SK-N-SH (cell line): ENCODE data around the gene ERAL1. TPM values are rescaled to one million over a fixed set of nuclear protein-coding genes. Genes with fewer than 3 reads are reported as not detected.

Experiments used
- CTCF ChIA-PET: fragments of 300-600, 350-600 bp; formaldehyde crosslinking; extraction: SDS; loops from one replicate; lab custom pipeline; 2021; lab: Yijun Ruan, JAX
- POLR2A ChIA-PET: fragments of 350-600 bp; sonication (Branson Sonifier 250); formaldehyde crosslinking; extraction: SDS; loops from one replicate; lab custom pipeline; 2020; ENCODE audit warnings: antibody characterized with exemption, inconsistent platforms; lab: Yijun Ruan, JAX
- DNase-seq: peaks from one replicate; pipeline ENCODE4 v3.0.0; 2012
- H2AFZ ChIP-seq: fragments of 200-600 bp; sonication (generic); 2 replicates; pipeline ENCODE4 v1.8.1; 2016; ENCODE audit warnings: antibody characterized with exemption, mild to moderate bottlenecking, low read depth
- H3F3A ChIP-seq: fragments of 200-600 bp; sonication (generic); replicated peaks from 2 replicates; pipeline ENCODE3; 2016; ENCODE audit warnings: antibody characterized with exemption, mild to moderate bottlenecking; ENCODE audit not compliant: insufficient read depth
- H3K27ac ChIP-seq, 2 experiments: fragments of 200-500 bp in 1 of 2; fragments of 200-600 bp in 1 of 2; sonication (Bioruptor generic) in 1 of 2; sonication (generic), shearing (Covaris generic) in 1 of 2; 2 replicates each; pipeline versions ENCODE4 v1.5.1 to v1.6.1; 2014 to 2016; ENCODE audit warnings: low read depth in 2 of 2, inconsistent platforms in 1 of 2, low read length in 1 of 2, mild to moderate bottlenecking in 1 of 2, mixed read lengths in 1 of 2
- H3K27me3 ChIP-seq: fragments of 200-600 bp; sonication (generic), shearing (Covaris generic); 2 replicates; pipeline ENCODE4 v1.6.1; 2016; ENCODE audit warnings: mixed run types; ENCODE audit not compliant: insufficient read depth
- H3K36me3 ChIP-seq, 2 experiments: fragments of 200-500 bp in 1 of 2; fragments of 200-600 bp in 1 of 2; sonication (Bioruptor generic) in 1 of 2; sonication (generic) in 1 of 2; replicated peaks in 1 of 2; 2 replicates each; pipeline versions ENCODE3 to v1.5.1; 2014 to 2016; ENCODE audit warnings: low read length in 1 of 2, mild to moderate bottlenecking in 1 of 2; ENCODE audit not compliant: insufficient read depth in 2 of 2, control insufficient read depth in 1 of 2
- H3K4me1 ChIP-seq, 2 experiments: fragments of 200-500 bp in 1 of 2; fragments of 200-600 bp in 1 of 2; sonication (Bioruptor generic) in 1 of 2; sonication (generic), shearing (Covaris generic) in 1 of 2; 2 replicates each; pipeline versions ENCODE4 v1.5.1 to v1.6.1; 2014 to 2016; ENCODE audit warnings: low read depth in 1 of 2, low read length in 1 of 2, mixed run types in 1 of 2; ENCODE audit not compliant: insufficient read depth in 2 of 2, control insufficient read depth in 1 of 2
- H3K4me2 ChIP-seq: fragments of 200-600 bp; sonication (generic), shearing (Covaris generic); 2 replicates; pipeline ENCODE4 v1.6.1; 2017; ENCODE audit warnings: mixed run types
- H3K4me3 ChIP-seq, 2 experiments: fragments of 200-500 bp in 1 of 2; fragments of 200-600 bp in 1 of 2; sonication (Bioruptor generic) in 1 of 2; sonication (generic), shearing (Covaris generic) in 1 of 2; 2 replicates each; pipeline versions ENCODE4 v1.5.1 to v1.8.1; 2014 to 2016; ENCODE audit warnings: low read depth in 2 of 2, inconsistent platforms in 1 of 2, low read length in 1 of 2, mild to moderate bottlenecking in 1 of 2, mixed read lengths in 1 of 2, moderate library complexity in 1 of 2
- H3K79me2 ChIP-seq: fragments of 200-600 bp; sonication (generic); 2 replicates; pipeline ENCODE4 v1.8.1; 2017; ENCODE audit warnings: mild to moderate bottlenecking; ENCODE audit not compliant: insufficient read depth
- H3K9ac ChIP-seq: fragments of 200-600 bp; sonication (generic); 2 replicates; pipeline ENCODE4 v1.6.1; 2017; ENCODE audit warnings: mixed run types
- H3K9me2 ChIP-seq: fragments of 200-600 bp; sonication (generic); 2 replicates; pipeline ENCODE4 v1.6.1; 2017; ENCODE audit warnings: mixed run types
- H3K9me3 ChIP-seq: fragments of 200-600 bp; sonication (generic); 2 replicates; pipeline ENCODE4 v1.6.1; 2017; ENCODE audit warnings: mixed run types, mild to moderate bottlenecking, moderate library complexity
- H4K20me1 ChIP-seq: fragments of 200-600 bp; sonication (generic); 2 replicates; pipeline ENCODE4 v1.6.1; 2017; ENCODE audit warnings: mild to moderate bottlenecking, mixed run types; ENCODE audit not compliant: insufficient read depth
- CHD2 ChIP-seq: fragments of 150-350 bp; IDR thresholded peaks from 2 replicates; pipeline ENCODE4 v1.6.1; 2018; ENCODE audit warnings: low read length; ENCODE audit not compliant: partially characterized antibody
- ELF1 ChIP-seq: IDR thresholded peaks from 2 replicates; pipeline ENCODE4 v1.4.0; 2012
- FOXM1 ChIP-seq: IDR thresholded peaks from 2 replicates; pipeline ENCODE4 v1.4.0; 2012; ENCODE audit warnings: low read depth, mild to moderate bottlenecking
- NFIC ChIP-seq: IDR thresholded peaks from 2 replicates; pipeline ENCODE4 v1.4.0; 2012; ENCODE audit warnings: borderline replicate concordance
- RCOR1 ChIP-seq: fragments of 150-350 bp; IDR thresholded peaks from 2 replicates; pipeline ENCODE4 v1.6.1; 2017; ENCODE audit warnings: antibody characterized with exemption, low read length
- SIN3A ChIP-seq: IDR thresholded peaks from 2 replicates; pipeline ENCODE4 v1.6.1; 2012; ENCODE audit warnings: low read depth, mild to moderate bottlenecking, low read length, moderate library complexity, borderline replicate concordance
- TAF1 ChIP-seq: IDR thresholded peaks from 2 replicates; pipeline ENCODE4 v1.6.1; 2012; ENCODE audit warnings: low read depth, mild to moderate bottlenecking, low read length, moderate library complexity, borderline replicate concordance
- TEAD4 ChIP-seq: IDR thresholded peaks from 2 replicates; pipeline ENCODE4 v1.4.0; 2012; ENCODE audit warnings: mild to moderate bottlenecking, borderline replicate concordance; ENCODE audit not compliant: insufficient read depth
- WGBS: methylation state at CpG from one replicate; pipeline ENCODE4 v1.1.6; 2017; ENCODE audit warnings: low lambda C conversion rate; 5-methylcytosine and 5-hydroxymethylcytosine counted together
- polyA plus RNA-seq, 3 experiments: library from polyadenylated mRNA; depleted of rRNA; stranded (reverse); fragments of >200 nt; gene quantifications; 2 replicates each; pipeline ENCODE4 v1.2.3, GENCODE V29; 2012
- TF ChIP-seq, protein P1 (sequence below): fragments of 200-600 bp; sonication (generic); IDR thresholded peaks from 2 replicates; pipeline ENCODE4 v1.6.1; 2017; ENCODE audit warnings: antibody characterized with exemption, mild to moderate bottlenecking, moderate library complexity
- TF ChIP-seq, protein P2 (sequence below): IDR thresholded peaks from 2 replicates; pipeline ENCODE4 v1.4.0; 2012; ENCODE audit warnings: low read depth
- TF ChIP-seq, protein P3 (sequence below): IDR thresholded peaks from 2 replicates; pipeline ENCODE4; 2012
- TF ChIP-seq, protein P4 (sequence below): IDR thresholded peaks from 2 replicates; pipeline ENCODE4 v1.6.1; 2012; ENCODE audit warnings: mild to moderate bottlenecking, low read depth, low read length, moderate library complexity

ERAL1 gene
- polyA plus RNA-seq, 1 of the 3 experiments (the other 2 are of a cell fraction), result 57.3 TPM

DNA sequence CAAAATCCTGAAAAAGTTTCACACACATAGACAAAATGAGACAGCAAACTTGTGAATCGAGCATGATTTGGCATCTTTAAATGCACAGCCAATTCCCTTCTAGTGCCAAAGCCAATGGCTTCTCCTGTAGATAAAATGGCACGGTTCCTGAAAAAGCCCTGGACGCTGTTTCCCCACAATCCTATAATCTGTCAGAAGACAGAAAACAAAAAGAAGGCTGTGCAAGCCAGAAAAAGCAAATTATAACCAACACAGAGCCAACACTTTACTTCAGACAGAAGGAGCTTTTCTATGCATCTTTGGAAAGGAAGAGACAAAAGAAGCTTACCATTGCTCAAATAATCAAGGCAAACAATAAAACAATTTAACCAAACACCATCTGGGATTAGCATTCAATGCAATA, 36.0 kb upstream of the ERAL1 start (continued):
- TF ChIP-seq, protein P1, sequence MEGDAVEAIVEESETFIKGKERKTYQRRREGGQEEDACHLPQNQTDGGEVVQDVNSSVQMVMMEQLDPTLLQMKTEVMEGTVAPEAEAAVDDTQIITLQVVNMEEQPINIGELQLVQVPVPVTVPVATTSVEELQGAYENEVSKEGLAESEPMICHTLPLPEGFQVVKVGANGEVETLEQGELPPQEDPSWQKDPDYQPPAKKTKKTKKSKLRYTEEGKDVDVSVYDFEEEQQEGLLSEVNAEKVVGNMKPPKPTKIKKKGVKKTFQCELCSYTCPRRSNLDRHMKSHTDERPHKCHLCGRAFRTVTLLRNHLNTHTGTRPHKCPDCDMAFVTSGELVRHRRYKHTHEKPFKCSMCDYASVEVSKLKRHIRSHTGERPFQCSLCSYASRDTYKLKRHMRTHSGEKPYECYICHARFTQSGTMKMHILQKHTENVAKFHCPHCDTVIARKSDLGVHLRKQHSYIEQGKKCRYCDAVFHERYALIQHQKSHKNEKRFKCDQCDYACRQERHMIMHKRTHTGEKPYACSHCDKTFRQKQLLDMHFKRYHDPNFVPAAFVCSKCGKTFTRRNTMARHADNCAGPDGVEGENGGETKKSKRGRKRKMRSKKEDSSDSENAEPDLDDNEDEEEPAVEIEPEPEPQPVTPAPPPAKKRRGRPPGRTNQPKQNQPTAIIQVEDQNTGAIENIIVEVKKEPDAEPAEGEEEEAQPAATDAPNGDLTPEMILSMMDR, result no peak
- TF ChIP-seq, protein P2, sequence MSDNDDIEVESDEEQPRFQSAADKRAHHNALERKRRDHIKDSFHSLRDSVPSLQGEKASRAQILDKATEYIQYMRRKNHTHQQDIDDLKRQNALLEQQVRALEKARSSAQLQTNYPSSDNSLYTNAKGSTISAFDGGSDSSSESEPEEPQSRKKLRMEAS, result no peak
- TF ChIP-seq RCOR1, result no peak

DNA sequence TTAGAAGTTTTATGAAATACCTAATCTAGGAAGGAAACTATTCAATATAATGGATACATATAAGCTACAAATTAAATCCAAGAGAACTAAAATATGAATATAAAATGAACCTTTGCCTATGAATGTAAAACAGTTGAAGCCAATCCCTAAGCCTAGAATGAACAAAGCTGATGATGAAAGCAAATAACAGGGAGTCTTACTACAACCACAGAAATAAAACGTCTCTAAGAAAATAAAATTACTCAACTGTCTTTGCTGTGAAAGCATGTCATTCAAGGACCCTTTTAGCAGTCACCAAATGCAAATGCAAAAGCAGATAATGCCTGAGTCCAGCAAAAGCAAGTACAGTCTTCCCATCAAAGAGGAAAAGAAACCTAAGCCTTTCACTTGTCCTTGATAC, 35.2 kb upstream of the ERAL1 start:
- H4K20me1 ChIP-seq, result no peaks in the 10 kb centered on the region
- H3K9me2 ChIP-seq, result no peaks in the 10 kb centered on the region
- no peaks in the 10 kb centered on the region for H3K4me1 ChIP-seq
- no peak overlapping the region for H3K9ac ChIP-seq
- no peaks in the 10 kb centered on the region for H3K9me3 ChIP-seq
- no peak overlapping the region for H3K4me3 ChIP-seq
- no peaks in the 10 kb centered on the region for H3K27me3 ChIP-seq
- no peak overlapping the region for H3K4me2 ChIP-seq
- TF ChIP-seq ELF1, result no peak
- no peak for TF ChIP-seq CHD2
- TF ChIP-seq, protein P3, sequence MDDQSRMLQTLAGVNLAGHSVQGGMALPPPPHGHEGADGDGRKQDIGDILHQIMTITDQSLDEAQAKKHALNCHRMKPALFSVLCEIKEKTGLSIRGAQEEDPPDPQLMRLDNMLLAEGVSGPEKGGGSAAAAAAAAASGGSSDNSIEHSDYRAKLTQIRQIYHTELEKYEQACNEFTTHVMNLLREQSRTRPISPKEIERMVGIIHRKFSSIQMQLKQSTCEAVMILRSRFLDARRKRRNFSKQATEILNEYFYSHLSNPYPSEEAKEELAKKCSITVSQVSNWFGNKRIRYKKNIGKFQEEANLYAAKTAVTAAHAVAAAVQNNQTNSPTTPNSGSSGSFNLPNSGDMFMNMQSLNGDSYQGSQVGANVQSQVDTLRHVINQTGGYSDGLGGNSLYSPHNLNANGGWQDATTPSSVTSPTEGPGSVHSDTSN, result no peak
- no peak for TF ChIP-seq FOXM1
- no peak for TF ChIP-seq TAF1
- TF ChIP-seq, protein P4, sequence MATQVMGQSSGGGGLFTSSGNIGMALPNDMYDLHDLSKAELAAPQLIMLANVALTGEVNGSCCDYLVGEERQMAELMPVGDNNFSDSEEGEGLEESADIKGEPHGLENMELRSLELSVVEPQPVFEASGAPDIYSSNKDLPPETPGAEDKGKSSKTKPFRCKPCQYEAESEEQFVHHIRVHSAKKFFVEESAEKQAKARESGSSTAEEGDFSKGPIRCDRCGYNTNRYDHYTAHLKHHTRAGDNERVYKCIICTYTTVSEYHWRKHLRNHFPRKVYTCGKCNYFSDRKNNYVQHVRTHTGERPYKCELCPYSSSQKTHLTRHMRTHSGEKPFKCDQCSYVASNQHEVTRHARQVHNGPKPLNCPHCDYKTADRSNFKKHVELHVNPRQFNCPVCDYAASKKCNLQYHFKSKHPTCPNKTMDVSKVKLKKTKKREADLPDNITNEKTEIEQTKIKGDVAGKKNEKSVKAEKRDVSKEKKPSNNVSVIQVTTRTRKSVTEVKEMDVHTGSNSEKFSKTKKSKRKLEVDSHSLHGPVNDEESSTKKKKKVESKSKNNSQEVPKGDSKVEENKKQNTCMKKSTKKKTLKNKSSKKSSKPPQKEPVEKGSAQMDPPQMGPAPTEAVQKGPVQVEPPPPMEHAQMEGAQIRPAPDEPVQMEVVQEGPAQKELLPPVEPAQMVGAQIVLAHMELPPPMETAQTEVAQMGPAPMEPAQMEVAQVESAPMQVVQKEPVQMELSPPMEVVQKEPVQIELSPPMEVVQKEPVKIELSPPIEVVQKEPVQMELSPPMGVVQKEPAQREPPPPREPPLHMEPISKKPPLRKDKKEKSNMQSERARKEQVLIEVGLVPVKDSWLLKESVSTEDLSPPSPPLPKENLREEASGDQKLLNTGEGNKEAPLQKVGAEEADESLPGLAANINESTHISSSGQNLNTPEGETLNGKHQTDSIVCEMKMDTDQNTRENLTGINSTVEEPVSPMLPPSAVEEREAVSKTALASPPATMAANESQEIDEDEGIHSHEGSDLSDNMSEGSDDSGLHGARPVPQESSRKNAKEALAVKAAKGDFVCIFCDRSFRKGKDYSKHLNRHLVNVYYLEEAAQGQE, result no peak
- TF ChIP-seq TEAD4, result no peak
- TF ChIP-seq NFIC, result no peak
- no peak for TF ChIP-seq SIN3A
- peaks cover 6% of the 10 kb centered on the region for H3F3A ChIP-seq
- H3K27ac ChIP-seq, result no peak overlapping the region
- H3K36me3 ChIP-seq, result no peaks in the 10 kb centered on the region
- POLR2A ChIA-PET, result no interaction called here
- CTCF ChIA-PET, result interaction anchor here (0.8 to 1.0 kb wide), 2 partner anchors 93 to 324 kb away, joined by 3 read pairs; no protein-coding TSS in a partner anchor
- DNase-seq, result no peak
- 85% methylated on average over 1 of the region's 1 CpG for WGBS
- H2AFZ ChIP-seq, result no peak overlapping the region
- H3K79me2 ChIP-seq, result peaks cover 86% of the 10 kb centered on the region
